ENCODE measurements around the gene TMEM204.

Gene TMEM204

DNA sequence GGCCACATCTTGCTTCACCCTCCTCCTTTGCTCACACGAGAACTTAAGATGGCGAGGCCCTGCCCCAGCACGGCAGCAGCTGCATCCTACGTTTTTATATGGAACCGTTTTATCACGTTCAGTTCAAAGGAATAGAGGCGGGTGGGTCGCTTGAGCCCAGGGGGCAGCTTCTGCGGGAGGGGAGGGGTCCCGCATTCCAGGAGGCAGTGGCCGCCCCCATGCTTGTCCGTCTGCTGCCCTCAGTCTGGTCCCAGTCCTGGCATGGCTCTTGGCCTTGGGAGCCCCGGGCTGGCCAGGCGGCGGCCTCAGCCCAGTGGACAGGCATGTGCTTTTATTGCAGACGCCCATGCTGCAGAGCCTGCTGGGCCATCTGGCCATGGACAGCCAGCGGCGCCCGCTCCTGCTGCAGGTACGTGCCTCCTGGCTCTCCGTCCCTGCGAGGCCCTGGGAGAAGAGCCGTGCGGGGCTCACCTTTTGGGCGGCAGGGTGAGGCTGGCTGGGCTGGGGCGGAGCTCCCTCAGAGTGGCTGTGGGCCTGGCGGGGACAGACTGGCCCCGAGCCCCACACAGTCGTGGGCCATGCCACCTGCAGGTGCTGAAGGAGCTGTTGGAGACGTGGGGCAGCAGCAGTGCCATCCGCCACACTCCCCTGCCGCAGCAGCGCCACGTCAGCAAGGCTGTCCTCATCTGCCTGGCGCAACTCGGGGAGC is 33.6 kb upstream of the TMEM204 start:
- DNase-seq (ENCODE audit: low read depth): no peak

DNA sequence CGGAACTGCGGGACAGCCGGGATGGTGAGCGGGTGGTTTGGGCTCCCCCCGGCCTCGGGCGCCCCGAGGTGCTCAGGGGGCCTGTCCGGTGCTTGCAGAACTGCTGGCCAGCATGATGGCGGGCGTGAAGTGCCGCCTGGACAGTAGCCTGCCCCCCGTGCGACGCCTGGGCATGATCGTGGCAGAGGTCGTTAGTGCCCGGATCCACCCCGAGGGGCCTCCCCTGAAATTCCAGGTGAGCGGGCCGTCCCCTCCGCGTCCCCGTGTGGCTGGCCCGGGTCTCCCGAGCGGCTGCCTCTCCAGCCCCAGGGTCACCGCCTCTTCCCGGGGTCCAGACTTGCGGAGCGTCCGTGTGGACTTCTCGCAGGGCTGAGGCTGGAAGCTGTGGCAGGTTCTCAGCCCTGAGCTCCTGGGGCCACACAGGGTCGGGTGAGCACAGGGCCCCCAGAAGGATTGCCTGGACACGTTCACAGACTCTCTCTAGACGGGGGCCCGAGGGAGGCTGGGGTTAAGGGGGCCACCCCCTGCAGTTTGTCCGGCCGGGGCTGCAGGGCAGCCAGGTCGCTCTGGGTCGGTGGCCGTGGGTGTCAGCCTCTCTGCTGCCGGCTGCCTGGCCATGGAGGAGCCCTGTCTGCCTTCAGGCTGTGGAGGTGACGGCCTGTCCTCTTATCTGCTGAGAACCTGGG is 32.9 kb upstream of the TMEM204 start:
- no peak for DNase-seq (ENCODE audit: low read depth)

DNA sequence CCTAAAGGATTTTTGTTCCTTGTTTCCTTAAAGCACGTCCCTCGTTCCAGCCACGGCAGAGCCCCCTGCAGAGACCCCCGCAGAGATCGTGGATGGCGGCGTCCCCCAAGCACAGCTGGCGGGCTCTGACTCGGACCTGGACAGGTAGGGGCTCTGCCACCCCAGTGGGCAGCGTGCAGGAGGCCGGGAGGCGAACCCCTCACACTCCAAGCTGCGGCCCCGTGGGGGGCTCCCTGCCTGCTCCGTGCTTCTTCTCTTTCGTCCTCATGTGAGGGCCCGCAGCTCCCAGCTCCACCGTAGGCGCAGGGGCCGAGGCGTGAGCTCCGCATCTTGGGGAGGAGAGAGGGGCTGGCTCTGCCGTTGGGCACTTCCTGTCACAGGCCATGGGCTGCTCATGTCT is 31.8 kb upstream of the TMEM204 start:
- no peak for DNase-seq (ENCODE audit: low read depth)

DNA sequence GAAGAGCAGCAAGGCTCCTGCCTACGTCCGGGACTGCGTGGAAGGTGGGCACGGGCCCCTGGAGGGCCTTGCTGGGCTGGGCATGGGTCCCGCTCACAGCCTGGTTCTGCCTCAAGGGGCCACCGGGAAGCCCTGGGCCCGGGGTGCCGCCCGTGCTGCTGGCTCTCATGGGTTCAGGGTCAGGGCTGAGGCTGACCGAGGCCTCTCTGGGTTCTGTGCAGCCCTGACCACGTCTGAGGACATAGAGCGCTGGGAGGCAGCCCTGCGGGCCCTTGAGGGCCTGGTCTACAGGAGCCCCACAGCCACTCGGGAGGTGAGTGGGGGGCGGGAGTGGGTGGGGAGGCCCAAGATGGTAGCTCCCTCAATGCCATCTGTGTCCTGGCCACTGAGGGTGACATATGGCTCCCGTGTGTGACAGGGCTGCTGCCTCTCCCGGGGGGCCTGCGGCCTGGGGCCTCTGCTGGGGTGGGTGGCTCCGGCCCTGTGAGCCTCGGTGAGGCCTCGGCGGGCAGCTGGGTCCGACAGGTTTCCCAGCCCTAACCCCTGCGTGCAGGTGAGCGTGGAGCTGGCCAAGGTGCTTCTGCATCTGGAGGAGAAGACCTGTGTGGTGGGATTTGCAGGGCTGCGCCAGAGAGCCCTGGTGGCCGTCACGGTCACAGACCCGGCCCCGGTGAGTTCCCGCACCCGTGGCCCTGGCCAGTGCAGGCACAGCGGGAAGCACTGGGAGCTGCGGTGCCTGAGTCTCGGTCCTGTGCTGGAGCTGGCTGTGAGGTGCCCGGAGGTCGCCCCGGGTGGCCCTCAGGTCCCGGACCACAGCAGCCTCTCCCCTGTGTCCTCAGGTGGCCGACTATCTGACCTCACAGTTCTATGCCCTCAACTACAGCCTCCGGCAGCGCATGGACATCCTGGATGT is 31.1 kb upstream of the TMEM204 start:
- no peak for DNase-seq (ENCODE audit: low read depth)

DNA sequence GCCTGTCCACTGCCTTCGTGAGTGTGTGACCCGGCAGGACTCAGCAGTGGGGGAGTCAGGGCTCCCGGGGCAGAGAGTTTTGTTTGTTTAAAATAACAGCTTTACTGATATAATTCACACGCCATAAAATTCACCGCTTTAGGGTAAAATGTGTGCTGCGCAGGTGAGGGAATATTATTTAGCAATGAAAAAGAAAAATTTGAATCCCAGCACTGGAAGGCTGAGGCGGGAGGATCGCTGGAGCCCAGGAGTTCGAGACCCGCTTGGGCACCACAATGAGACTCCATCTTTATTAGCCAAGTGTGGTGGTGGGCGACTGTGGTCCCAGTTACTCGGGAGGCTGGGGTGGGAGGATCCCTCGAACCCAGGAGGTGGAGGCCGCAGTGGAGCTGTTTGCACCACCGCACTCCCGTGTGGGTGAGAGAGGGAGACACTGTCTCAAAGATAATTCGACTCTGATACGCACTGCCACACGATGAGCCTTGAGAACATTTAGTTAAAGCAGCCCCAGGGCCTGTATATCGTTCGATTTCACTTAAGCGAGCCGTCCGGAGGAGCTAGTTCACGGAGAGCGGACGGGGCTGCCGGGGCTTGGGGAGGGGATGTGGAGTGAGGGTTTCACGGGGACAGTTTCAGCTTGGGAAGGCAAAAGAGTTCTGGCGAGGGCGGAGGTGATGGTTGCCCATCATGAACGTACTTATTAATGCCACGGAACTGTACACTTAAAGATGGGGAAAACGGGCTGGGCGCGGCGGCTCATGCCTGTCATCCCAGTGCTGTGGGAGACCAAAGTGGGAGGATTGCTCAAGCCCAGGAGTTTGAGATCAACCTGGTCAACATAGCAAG is 30.1 kb upstream of the TMEM204 start:
- no peak for DNase-seq (ENCODE audit: low read depth)

DNA sequence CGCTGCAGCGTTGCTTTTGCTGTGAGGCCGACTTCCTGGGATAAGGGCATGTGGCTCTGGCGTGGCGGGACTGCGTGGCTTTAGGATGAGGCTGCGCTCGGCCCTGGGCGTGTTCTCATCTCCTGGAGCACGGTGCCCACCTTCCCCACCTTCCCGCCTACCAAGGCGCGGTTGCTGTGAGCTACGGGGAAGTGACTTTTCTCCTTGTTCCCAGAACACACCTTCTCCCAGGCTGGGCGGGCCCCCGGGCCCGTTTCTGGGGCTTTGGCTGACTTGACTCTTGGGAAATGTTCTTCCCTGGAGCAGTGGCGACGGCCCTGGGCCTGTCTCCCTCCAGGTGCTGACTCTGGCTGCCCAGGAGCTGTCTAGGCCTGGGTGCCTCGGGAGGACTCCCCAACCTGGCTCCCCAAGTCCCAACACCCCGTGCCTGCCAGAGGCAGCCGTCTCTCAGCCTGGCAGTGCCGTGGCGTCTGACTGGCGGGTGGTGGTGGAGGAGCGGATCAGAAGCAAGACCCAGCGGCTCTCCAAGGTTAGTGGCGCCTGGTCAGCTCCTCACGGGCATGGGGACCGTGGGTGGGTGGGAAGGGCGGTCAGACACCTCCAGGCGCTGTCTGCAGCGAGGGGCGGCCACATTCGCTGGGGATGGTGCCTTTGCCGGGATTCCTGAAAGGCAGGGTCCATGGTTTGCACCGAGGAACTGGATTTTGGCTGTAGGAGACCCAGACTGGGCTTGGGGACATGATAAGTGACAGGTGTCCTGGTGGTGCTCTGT is 28.2 kb upstream of the TMEM204 start:
- DNase-seq (ENCODE audit: low read depth): no peak

DNA sequence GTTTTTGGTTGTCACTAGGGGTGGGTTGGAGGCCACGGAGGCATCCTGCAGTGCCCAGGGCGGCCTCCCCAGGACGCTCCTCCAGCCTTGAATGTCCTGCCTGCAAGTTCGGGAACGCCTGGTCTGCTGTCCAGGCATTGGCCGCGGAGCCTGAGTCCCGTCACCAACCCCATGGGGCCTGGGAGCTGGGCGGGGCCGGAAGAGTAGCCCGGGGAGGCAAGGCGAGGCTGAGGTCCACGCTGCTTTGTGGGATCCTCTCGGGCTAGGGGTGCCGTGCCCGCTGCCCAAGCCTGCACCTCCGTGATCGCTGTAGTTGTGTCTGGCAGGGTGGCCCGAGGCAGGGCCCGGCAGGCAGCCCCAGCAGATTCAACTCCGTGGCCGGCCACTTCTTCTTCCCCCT is 27.6 kb upstream of the TMEM204 start:
- DNase-seq (ENCODE audit: low read depth): no peak

DNA sequence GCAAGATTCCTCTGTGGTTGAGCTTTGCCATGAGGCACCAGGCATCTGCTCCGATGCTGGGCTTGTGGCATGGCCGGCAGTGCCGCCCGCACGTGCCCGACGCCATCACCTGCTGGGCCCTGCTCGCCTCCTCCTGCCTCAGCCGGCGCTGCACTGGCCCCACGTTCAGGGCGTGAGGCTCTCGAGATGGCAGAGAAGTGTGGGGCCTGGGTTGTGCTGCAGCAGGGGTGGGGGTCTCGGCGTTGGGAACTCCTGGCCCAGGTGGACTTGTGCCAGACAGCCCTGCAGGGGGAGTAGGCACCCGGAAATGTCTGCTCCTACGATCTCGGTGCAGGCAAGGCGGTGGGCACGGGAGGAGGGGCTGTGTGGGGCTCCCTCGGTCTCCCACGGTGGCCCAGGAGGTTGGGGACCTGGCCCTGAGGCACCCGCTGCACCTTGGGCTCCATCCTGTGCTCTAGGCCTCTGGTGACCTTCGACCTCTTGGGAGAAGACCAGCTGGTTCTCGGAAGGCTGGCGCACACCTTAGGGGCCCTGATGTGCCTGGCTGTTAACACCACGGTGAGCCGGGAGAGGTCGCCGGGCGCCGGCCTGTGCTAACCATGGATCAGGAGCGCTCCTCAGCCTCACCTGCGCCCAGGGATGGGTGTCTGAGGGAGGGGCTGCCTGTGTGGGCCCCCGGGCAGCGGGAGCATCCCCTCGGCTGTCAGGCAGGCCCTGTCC is 26.8 kb upstream of the TMEM204 start:
- no peak for DNase-seq (ENCODE audit: low read depth)

DNA sequence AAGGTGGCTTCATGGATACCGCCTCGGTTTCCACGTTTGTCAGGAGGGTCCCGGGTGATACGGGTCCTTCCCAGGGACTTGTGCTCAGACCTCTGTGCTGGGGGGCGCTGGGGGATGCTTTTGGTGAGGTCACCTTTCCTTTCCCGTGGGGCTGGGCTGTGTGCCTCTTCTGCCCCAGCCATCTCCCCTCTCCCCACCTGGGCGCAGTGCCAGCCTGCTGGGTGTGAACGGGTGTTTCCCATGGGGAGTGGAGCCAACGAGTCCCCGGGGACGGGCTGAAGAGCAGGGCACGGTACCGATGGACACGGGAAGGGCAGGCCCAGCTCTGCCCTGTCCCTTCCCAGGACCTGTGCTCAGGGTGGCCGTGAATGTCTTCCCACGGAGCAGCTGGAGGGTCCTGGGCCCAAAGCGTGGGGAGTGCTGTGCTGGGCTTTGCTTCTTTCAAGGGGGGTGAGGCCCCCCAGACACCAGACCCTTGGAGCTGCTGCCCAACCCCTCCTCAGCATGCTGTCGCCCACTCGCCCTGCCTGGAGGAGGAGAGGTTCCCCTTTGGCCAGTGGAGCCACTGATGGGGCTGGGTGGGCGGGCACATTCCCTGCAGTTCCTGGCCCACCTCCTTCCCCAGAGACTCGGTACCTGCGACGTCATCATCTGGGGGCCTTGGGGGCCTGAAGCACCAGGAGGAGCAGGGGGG is 24.8 kb upstream of the TMEM204 start:
- DNase-seq (ENCODE audit: low read depth): no peak

DNA sequence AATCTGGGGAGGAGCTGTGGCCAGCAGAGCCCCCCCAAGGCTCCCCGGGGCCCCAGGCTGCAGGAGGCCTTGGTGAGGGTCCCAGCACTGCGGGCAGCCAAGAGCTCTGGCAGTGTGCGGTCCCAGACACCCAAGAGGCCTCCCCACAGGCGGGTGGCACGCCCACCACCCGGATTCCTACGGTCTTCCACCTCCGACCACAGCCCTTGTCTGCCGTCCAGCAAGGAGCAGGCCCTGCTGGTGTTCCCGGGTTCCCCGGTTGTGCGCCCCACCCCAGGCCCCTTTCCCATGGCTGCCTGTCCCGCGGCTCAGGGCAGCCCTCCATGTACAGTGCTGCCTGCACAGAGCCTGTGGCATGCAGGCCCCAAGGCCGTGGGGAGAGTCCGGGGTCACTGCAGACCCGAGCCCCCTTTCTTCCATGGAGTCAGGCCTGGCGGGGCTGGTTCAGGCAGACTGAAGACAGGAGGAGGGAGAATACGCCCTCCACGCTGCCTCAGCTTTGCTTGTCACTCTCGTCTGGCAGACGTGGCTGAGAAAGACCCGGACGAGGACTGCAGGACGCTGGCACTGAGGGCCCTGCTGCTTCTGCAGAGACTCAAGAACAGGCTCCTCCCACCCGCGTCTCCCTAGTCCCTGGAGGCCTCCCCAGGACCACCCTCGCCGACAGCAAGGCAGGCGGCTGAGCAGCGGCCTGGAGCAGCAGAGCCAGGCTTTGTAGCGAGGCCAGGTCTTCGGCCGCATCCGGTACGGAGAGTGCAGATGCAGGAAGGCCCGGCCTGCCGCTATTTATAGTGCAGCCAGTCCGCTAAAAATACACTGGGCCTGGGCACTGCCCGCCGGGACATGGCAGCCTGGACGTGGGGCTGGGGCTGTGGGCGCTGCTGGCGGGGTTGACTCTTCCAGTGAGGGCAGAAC is 23.9 kb upstream of the TMEM204 start:
- DNase-seq (ENCODE audit: low read depth): no peak

DNA sequence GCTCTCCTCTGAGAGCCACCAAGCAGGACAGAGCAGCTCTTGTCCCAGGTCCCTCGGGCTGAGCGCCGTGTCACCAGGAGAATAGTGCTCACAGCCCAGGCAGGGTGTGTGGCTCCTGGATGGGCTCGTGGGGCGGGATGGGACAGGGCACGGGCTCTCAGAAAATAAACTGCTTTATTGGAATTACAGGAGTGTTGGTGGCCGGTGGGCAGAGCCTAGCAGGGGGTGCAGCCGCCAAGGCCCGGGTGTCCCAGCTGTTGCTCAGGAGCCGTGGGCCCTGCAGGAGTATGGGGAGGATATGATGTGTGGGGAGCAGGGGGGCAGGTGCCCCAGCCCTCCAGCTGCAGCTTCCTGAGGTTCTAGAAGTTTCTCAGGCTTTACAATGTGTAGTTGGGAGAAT is 23.2 kb upstream of the TMEM204 start:
- DNase-seq (ENCODE audit: low read depth): no peak

DNA sequence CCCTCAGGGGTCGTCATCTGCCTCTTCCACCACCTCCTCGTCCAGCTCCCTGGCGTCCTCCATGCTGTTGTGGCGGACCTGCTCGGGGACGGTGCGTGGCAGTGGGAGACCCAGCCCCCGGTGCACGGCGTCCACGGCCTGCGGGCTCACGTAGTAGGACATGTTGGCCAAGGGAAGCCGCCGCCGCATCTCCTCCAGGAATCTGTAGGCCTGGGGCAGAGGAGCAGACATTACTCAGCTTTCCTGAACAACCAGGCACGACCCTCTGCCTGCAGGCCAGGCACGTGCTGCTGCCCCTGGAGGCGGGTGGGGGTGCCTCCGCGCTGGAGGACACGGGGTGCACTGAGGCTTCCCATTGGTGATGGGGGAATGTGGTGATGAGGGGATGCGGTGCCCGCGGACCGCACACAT is 22.5 kb upstream of the TMEM204 start:
- no peak for DNase-seq (ENCODE audit: low read depth)

DNA sequence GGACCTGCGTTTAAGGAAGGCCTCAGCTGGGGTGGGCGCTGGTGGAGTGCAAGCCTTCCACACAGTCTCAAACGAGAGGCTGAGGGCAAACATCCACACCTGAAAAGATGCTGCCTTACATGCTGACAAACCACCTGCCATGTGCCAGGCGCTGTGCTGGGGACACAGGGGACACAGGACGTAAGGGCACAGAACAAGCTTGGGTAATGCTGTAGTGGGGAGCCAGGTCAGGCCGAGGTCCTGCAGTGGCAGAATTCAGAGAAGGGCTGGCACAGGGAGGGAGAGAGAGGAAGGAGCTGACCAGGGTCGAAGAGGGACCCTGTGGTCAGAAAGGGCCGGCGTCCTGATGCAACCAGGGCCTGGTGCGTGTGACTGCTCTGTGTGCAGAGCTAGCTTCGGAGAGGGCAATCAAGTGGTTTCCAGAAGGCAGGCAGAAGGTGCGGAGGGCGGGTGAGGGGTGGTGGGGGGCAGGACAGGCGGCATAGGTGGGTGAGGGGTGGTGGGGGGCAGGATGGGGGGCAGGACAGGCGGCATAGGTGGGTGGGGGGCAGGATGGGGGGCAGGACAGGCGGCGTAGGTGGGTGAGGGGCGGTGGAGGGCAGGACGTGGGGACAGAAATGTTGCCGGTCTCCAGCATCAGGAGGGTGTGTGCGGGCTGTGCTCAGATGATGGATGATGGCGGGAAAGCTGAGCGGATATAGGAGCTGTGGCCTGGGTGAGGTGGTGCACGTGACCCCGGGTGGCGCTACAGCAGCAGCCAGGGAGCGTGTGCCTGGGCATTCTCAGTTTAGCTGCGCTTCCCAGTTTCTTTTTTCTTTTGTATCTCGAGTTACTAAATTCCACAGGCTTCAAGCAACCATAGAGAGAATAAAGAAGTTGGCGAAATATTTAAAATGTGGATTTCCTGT is 21.6 kb upstream of the TMEM204 start:
- no peak for DNase-seq (ENCODE audit: low read depth)

DNA sequence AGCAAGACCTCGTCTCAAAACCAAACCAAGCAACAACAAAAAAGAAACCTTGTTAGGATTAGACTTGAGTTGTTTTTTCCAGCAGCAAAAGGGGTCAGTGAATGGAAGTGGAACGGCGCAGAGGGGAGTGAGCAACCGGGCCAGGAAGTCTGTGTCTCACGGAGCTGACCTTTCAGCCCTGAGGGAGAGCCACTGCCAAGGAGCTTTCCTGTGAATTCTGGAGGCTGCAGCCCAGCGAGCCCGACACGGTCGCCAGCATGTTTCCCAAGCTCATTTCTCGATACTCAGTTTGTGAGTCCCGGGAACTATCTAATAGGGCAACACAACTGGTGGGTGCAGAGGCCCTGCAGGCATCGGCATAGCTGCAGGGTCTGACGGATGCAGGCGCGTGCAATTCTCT is 20.7 kb upstream of the TMEM204 start:
- DNase-seq (ENCODE audit: low read depth): no peak

DNA sequence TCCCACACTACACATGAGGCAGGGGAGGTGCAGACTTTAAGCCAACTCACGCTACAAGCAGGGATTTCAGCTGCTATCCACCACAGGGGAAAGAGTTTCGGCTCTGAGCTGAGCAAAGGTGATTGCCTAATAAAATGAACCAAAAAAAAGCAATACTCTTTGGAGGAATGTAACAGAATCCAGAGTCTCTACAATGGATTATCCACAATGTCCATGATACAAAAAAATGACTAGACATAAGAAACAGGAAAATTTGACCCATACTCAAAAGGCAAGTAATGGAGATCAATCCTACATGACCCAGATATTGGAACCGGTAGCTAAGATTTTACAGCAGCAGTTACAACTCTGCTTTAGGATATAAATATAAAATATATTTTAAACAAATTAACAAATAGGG is 19.0 kb upstream of the TMEM204 start:
- no peak for DNase-seq (ENCODE audit: low read depth)

DNA sequence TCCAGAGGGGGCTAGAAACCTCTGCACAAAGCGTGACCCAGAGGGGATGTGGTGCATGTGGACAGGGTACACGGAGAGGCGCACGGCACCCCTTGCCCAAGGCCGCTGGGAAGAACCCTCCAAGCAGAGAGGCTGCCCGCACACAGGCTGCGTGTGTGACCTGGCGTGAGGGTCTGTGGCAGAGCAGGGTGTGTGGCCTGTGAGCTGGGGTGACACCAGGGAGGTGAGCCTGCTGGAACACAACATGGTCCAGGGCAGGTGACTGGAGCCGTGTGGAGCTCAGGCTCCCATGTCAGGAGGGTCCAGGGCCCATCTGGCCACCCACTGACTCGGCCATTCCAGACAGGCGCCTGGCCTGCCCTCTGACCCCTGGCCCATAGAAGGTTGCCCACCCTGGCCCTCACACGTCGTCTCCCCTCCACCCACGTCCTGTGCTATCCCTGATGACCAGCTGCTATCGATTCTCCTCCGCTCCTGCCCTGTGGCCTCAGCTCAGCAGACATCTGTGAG is 14.8 kb upstream of the TMEM204 start:
- DNase-seq (ENCODE audit: low read depth): no peak

DNA sequence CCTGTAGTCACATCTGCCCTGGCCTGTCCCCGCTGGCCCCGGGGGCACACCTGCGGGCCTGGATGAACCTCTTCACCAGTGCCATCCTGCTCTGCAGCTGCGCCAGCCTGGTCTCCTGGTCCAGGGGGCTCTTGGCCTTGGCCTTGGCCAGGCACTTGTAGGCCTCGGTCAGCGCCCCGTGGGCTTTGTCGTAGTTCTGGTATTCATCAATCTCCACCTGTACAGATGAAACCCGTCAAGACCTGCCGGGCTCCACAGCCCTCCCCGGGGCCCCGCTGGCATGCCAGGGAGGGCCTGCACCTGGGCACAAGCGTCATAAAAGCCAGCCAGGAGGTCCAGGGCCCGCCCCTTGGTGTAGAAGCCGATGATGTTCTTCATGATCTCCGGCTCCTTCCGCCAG is 13.6 kb upstream of the TMEM204 start:
- DNase-seq (ENCODE audit: low read depth): no peak

DNA sequence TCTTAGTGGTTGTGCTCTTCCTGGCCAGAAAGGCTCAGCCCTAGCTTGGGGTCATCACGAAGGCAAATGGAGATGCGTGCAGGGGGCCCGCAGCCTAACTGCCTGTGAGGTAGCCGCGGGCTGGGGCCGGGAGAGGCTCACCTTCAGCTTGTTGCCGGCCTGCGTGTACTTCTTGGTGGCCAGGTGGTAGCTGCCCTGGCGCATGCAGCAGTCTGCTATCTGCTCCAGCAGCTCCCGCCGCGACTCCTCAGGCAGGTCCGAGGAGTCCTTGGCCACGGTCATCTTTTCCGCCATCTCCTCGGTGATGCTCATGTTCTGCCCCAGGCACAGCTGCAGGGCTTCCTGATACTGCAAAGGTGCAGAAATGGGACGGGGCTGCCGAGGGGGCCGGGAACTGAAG is 13.0 kb upstream of the TMEM204 start:
- DNase-seq (ENCODE audit: low read depth): no peak
